ENCODE data around the gene ACOT2.
"Not testable (repeated sequence)": the region's sequence is repeated elsewhere in the genome, so short reads cannot be mapped to it uniquely, and the experiment has no call there.

Gene ACOT2

GRCh38 chr14:73569185-73569958 is at the start of gene ACOT2:
ACOT2 (plus strand) TSS chr14:73569213; CDS start chr14:73569241, 28 bp downstream.
- peak; percentile 80 for DNase-seq (ENCODE audit: low read depth)

GRCh38 chr14:73521229-73521628 is 47.8 kb upstream of the ACOT2 start:
- TF ChIP-seq CTCF (IDR thresholded peaks at IDR 0.05; ENCODE audit: control insufficient read depth, insufficient read depth, low read depth, low read length, missing control alignments): no peak

More at GRCh38 chr14:73569185-73569958, at the start of gene ACOT2:
- H3K4me3 ChIP-seq (ENCODE audit: control insufficient read depth, low read depth, low read length): peak within 1 kb of the TSS; percentile 73

GRCh38 chr14:73524493-73524892 is 44.5 kb upstream of the ACOT2 start:
- DNase-seq (ENCODE audit: low read depth): no peak

More at GRCh38 chr14:73521229-73521628, 47.8 kb upstream of the ACOT2 start:
- no peak for DNase-seq (ENCODE audit: low read depth)
- no peak overlapping the region for H3K4me3 ChIP-seq (ENCODE audit: control insufficient read depth, low read depth, low read length)

GRCh38 chr14:73526036-73526984 is 42.7 kb upstream of the ACOT2 start:
- no peak overlapping the region for H3K4me3 ChIP-seq (ENCODE audit: control insufficient read depth, low read depth, low read length)
- TF ChIP-seq CTCF (IDR thresholded peaks at IDR 0.05; ENCODE audit: control insufficient read depth, insufficient read depth, low read depth, low read length, missing control alignments): no peak
- no peak for DNase-seq (ENCODE audit: low read depth)

More at GRCh38 chr14:73524493-73524892, 44.5 kb upstream of the ACOT2 start:
- no peak for TF ChIP-seq CTCF (IDR thresholded peaks at IDR 0.05; ENCODE audit: control insufficient read depth, insufficient read depth, low read depth, low read length, missing control alignments)
- H3K4me3 ChIP-seq (ENCODE audit: control insufficient read depth, low read depth, low read length): no peak overlapping the region

GRCh38 chr14:73529356-73529755 is 39.7 kb upstream of the ACOT2 start:
- not testable (repeated sequence) for DNase-seq (ENCODE audit: low read depth)

GRCh38 chr14:73531971-73532370 is 37.0 kb upstream of the ACOT2 start:
- DNase-seq (ENCODE audit: low read depth); H3K4me3 ChIP-seq (ENCODE audit: control insufficient read depth, low read depth, low read length): not testable (repeated sequence)

More at GRCh38 chr14:73529356-73529755, 39.7 kb upstream of the ACOT2 start:
- not testable (repeated sequence) for H3K4me3 ChIP-seq (ENCODE audit: control insufficient read depth, low read depth, low read length)

- not testable (repeated sequence) for H3K4me3 ChIP-seq (ENCODE audit: control insufficient read depth, low read depth, low read length); DNase-seq (ENCODE audit: low read depth)
Observed at GRCh38 chr14:73537244-73538045, 31.6 kb upstream of the ACOT2 start.

GRCh38 chr14:73539017-73539416 is 30.0 kb upstream of the ACOT2 start:
- not testable (repeated sequence) for H3K4me3 ChIP-seq (ENCODE audit: control insufficient read depth, low read depth, low read length); DNase-seq (ENCODE audit: low read depth)

GRCh38 chr14:73542961-73543360 is 26.1 kb upstream of the ACOT2 start:
- DNase-seq (ENCODE audit: low read depth); H3K4me3 ChIP-seq (ENCODE audit: control insufficient read depth, low read depth, low read length): not testable (repeated sequence)

- H3K4me3 ChIP-seq (ENCODE audit: control insufficient read depth, low read depth, low read length); DNase-seq (ENCODE audit: low read depth): not testable (repeated sequence)
Observed at GRCh38 chr14:73545353-73545752, 23.7 kb upstream of the ACOT2 start.

- not testable (repeated sequence) for H3K4me3 ChIP-seq (ENCODE audit: control insufficient read depth, low read depth, low read length); DNase-seq (ENCODE audit: low read depth)
Observed at GRCh38 chr14:73549097-73549496, 19.9 kb upstream of the ACOT2 start.

GRCh38 chr14:73549889-73550524 is 19.0 kb upstream of the ACOT2 start:
- not testable (repeated sequence) for H3K4me3 ChIP-seq (ENCODE audit: control insufficient read depth, low read depth, low read length); DNase-seq (ENCODE audit: low read depth)

All from AG09309 (cell line).